ENCODE data around the gene CDK14.

The CDK14 gene

GRCh38 chr7:90595801-90596670 is at the start of gene CDK14:
Gene CDK14 (plus strand): TSS chr7:90596321. CDS start chr7:90596628, 307 bp downstream.
- DNase-seq, result peak; percentile 85 to 87

DNA sequence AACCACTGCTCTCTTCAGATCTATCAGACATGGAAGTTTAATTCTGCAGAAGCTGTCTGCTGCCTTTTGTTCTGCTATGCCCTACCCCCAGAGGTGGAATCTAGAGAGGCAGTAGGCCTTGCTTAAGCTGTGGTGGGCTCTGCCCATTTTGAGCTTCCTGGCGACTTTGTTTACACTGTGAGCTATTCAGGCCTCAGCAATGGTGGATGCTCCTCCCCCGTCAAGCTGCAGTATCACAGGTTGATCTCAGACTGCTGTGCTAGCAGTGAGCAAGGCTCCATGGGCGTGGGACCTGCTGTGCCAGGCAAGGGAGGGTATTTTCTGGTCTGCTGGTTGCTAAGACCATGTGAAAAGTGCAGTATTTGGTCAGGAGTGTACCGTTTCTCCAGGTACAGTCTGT is 45.1 kb upstream of the CDK14 start:
- DNase-seq, result no peak

DNA sequence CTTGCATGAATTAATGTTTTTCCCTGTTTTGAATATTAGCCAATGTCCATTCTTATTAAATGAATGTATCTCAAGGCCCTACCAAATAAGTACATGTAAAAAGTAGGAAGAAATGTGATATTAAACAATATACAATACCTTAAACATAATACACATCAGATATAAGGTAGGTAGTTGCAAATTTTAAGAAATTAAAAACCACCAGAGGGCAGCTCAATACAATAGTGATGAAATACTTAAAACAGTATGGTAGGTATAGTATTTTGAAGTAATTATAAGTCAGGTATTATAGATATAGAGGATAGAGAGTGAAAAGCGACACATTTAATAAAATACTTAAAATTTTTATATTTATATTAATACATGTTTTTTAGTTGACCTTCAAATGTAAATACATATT is 43.6 kb upstream of the CDK14 start:
- peak; percentile 11 to 66 for DNase-seq

DNA sequence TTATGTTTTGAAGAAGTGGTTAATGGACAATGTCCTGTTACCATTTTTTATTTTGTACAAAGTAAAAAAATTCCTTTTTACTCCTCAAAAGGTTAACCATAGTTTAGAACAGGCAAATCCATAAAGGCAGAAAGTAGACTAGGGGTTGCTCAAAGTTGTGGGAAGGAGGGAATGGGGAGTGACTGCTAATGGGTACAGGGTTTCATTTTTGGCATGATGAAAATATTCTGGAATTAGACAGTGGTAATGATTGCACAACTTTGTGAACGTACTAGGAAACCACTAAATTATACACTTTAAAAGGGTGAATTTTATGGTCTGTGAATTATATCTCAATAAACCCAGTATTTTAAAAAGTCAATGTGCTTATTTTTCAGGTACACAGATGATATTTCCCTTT is 35.4 kb upstream of the CDK14 start:
- no peak for DNase-seq

- DNase-seq, result no peak
Observed at GRCh38 chr7:90563286-90563685, 32.8 kb upstream of the CDK14 start.

GRCh38 chr7:90564455-90564854 is 31.7 kb upstream of the CDK14 start:
- no peak for DNase-seq

- DNase-seq, result peak; percentile 73 to 85
Observed at GRCh38 chr7:90568213-90568612, 27.9 kb upstream of the CDK14 start.

DNA sequence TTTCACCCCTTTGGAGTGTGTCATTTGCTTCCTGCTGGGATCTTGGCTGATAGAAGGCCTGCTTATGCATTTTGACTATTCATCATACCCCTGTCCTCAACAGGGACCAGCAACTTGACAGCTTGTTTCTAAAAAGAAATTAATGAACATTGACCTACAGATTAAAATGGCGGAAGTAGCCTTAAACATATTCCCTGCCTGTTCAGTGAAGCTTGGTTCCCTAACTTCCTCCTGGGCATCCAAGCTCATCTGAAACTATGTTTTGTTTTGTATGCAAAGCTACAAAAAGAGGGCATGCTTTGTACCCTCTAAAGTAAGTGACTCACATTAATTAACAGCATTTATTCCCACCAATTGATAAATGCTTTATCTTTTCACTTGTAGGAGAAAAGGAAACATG is 26.8 kb upstream of the CDK14 start:
- DNase-seq, result no peak

DNA sequence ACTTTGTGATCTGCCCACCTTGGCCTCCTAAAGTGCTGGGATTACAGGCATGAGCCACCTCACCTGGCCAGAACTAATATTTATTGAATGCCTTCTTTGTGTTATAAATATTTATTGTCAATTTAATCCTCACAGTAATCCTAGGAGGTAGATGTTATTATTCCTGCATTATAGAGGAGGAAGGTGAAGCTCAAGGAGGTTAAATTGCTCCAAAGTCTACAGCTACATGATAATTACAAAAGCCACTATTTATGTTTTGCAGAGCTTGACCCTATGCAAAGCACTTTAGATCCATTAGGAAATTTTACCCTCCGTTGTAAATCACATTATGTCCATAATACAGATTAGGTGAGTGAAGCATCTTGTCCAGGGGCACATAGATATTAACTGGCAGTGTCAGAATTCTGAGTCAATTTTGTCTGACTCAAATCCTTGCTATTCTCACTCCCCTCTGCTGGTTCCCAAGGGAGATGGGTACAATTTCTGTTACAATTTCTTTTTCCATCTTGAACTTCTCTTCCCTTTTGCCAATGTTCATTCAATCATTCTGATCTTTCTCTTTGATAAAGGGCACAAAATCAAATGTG is 25.7 kb upstream of the CDK14 start:
- DNase-seq, result no peak

GRCh38 chr7:90574146-90574819 is 21.8 kb upstream of the CDK14 start:
- no peak for DNase-seq

DNA sequence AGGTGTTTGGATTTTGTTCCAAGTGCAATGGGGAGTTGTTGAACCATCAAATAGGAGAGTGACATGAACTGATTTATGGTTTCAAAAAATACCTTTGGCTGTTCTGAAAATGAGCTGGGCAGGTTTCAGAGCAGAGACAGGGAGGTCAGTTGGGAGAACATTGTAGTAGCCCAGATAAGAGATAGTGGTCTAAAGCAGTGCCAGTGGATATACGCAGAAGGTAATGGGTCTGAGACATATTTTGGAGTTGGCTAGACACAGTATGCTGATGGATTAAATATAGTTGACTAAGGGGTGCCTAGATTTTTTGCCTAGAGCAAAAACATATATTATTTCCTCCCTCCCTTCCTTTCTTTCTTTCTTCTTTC is 21.3 kb upstream of the CDK14 start:
- no peak for DNase-seq

GRCh38 chr7:90579181-90579688 is 16.9 kb upstream of the CDK14 start:
- peak; percentile 49 to 70 for DNase-seq

DNA sequence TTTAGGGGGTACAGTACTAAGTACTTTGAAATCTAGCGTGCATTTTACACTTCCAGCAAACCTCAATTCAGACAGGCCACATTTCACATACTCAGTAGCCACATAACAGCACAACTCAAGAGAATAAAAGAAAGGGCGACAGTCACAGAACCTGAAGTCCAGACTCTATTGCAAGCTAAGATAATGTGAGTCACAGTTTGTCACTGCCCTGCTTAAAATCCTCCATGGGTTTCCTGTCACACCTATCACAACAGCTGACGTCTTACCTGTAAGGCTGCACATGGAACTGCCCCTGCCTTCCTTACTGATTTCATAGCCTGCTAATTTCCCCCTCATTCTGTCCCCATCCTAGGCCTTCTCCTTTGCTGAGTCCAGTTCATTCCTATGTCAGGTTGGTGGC is 16.1 kb upstream of the CDK14 start:
- no peak for DNase-seq

GRCh38 chr7:90582164-90582563 is 14.0 kb upstream of the CDK14 start:
- DNase-seq, result peak; percentile 73 to 83

GRCh38 chr7:90584378-90584777 is 11.7 kb upstream of the CDK14 start:
- DNase-seq, result peak; percentile 73 to 76

DNA sequence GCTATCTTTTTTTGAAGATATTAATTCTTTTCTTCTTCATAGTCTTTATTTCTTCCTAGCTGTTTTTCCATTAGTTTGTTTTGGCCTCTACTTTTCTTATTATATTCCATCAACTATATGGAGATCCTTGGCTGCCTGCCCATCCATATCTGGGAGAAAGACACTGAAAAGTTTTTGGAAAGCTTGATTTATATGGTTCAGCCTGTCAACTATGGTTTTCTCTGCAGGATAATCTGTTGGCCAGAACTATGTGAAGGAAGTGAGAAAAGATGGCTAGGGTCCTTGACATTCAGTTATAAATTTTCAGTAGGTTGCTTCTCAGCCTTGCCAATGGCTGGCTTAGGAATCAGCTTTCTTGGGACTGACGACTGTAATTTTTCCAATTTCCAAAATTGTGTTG is 10.0 kb upstream of the CDK14 start:
- no peak for DNase-seq

DNA sequence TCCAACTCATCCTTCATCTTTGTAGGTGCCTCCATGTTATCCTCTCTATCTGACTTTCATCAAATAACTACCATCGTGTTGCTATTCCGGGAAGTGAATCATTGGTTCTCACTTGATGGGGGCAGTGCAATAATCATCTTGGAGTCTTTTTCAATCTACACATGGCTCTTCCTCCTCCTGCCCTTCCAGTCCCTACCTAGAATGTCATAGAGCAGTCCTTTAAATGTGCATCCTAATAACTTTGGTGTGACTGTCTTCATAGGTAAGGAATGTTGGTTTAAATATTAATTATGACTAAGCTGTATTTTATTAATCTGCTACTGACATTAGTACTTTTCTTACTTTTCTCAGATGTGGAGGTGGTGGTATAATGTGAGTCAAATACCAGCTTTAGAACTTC is 8.4 kb upstream of the CDK14 start:
- DNase-seq, result no peak

DNA sequence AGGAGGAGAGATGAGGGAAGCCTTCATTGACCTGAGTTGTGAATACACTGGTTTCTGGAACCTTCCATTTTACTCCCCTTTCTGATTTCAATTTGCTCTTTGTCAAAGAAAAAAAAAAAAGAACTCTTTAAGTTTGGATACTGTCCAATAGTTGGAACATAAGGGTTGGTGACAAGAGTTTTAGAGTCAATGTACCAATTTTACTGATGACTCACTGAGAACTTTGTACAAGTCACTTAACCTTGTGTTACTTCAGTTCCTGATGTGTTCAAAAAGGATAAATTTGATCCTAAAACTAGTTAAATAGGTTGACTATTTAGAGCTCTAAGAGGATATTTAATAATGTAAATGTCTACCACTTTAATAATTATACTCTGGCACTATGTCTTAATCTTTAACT is 4.1 kb upstream of the CDK14 start:
- peak; percentile 58 to 65 for DNase-seq

DNA sequence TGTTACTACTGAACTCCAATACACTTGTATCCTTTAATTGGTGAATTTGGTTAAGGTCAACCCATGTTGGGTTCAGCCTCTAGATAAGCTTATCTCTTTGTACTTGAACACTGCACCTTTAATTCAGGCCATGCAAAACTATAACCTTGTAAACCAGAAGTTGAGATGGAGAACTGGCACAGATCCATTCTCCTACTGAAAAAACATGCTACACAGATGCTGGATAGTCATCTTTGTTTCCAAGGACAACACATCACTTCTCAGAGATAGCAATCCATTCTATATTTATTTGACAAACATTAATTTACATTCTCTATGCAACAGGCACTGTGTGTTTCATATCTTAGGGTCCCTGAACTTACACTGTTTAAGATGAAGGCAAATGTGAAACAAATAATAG is 2.9 kb upstream of the CDK14 start:
- DNase-seq, result no peak

GRCh38 chr7:90594751-90595317 is 1.3 kb upstream of the CDK14 start:
- DNase-seq, result peak; percentile 45 to 68

- DNase-seq, result no peak
Observed at GRCh38 chr7:90595342-90595800, 750 bp upstream of the CDK14 start.

DNA sequence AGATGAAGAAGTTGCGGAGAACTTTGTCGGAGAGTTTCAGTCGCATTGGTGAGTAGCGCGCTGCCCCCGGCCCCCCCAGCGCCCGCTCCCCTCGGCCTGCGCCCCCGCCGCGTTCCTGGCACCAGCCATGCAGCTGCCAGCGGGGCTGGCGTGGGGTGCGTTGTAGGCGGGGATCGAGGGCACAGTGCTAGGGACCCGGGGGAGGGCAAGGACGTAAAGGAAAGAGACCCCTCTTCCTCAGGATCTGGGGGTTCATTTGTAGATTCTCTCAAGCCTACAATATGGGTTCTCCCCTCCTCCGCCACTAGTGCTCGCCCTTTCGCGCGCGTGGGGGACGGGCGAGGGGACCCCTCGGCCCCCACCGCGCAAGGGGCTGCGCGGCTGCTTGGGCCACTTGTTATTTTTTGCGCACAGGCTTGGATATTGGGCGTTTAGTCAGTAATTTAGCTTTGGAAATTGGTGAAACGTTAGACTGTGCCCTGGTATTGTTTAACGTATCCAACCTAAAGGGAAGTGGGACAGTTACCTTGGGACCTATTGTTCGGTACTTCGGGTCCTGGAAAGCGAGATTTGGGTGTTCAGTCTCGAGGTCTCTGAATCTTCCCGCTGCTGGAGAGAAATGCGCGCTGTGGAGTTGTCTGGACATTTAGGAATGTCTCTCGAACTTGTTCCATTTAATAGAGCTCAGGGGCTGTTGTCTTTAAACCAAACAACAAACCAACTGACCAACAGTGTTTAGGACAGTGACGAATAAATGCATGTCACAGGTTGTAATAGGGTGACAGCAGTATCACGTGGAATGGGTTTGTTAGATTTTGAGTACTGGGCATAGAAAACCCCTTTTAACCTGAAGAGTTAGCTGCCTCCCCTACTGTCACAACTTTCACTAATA is 796 bp downstream of the CDK14 start:
- peak; percentile 63 to 72 for DNase-seq
